CD14-positive monocyte (primary cell): ENCODE measurements around the gene CSGALNACT2. TPM values are rescaled to one million over a fixed set of nuclear protein-coding genes. Genes with fewer than 3 reads are reported as not detected.

Experiments
- DNase-seq, 3 donors: peaks; one replicate each; pipeline ENCODE4 v3.0.0-alpha.2; 2011 to 2022
- H2AFZ ChIP-seq: 2 replicates; pipeline ENCODE4 v1.6.0; 2012; ENCODE audit warnings: mild to moderate bottlenecking, low read depth, low read length, inconsistent platforms; ENCODE audit not compliant: insufficient read depth, poor library complexity, severe bottlenecking
- H3K27ac ChIP-seq, 2 donors: 1 replicate in 1 of 2; 2 replicates in 1 of 2; pipeline ENCODE4 v1.5.1; 2012 to 2013; ENCODE audit warnings: low read length in 2 of 2, control low read depth in 1 of 2, inconsistent platforms in 1 of 2, low read depth in 1 of 2, mild to moderate bottlenecking in 1 of 2
- H3K27me3 ChIP-seq, 2 donors: one replicate each; pipeline versions ENCODE4 v1.6.0 to v1.6.1; 2011 to 2013; ENCODE audit warnings: low read length in 2 of 2; ENCODE audit not compliant: control insufficient read depth in 2 of 2, insufficient read depth in 2 of 2
- H3K36me3 ChIP-seq, 2 donors: replicated peaks in 1 of 2; 1 replicate in 1 of 2; 2 replicates in 1 of 2; pipeline versions ENCODE4 v1.5.1 to v1.6.1; 2012 to 2013; ENCODE audit warnings: low read length in 2 of 2, control low read depth in 1 of 2, inconsistent platforms in 1 of 2, mild to moderate bottlenecking in 1 of 2; ENCODE audit not compliant: insufficient read depth in 2 of 2, control insufficient read depth in 1 of 2
- H3K4me1 ChIP-seq, 2 donors: 1 replicate in 1 of 2; 2 replicates in 1 of 2; pipeline versions ENCODE4 v1.5.1 to v1.6.1; 2012 to 2013; ENCODE audit warnings: low read length in 2 of 2, control low read depth in 1 of 2, inconsistent platforms in 1 of 2, mild to moderate bottlenecking in 1 of 2, moderate library complexity in 1 of 2; ENCODE audit not compliant: insufficient read depth in 2 of 2, control insufficient read depth in 1 of 2
- H3K4me2 ChIP-seq: replicated peaks from 2 replicates; pipeline ENCODE3; 2012; ENCODE audit warnings: low read length, moderate library complexity, mild to moderate bottlenecking; ENCODE audit not compliant: poor library complexity, severe bottlenecking; ENCODE audit errors: extremely low read depth
- H3K4me3 ChIP-seq, 3 experiments: fragments of 200-600 bp in 1 of 3; sonication (generic) in 1 of 3; replicated peaks in 1 of 3; 1 replicate in 2 of 3; 2 replicates in 1 of 3; pipeline ENCODE4 v1.5.1; 2011 to 2013; ENCODE audit warnings: low read length in 3 of 3, mild to moderate bottlenecking in 3 of 3, control low read depth in 2 of 3, low read depth in 2 of 3, inconsistent platforms in 1 of 3, moderate library complexity in 1 of 3
- H3K79me2 ChIP-seq: 2 replicates; pipeline ENCODE4 v1.6.0; 2012; ENCODE audit warnings: mild to moderate bottlenecking, control low read depth, inconsistent platforms, low read length, moderate library complexity; ENCODE audit not compliant: insufficient read depth
- H3K9ac ChIP-seq: 2 replicates; pipeline ENCODE4 v1.6.0; 2017; ENCODE audit warnings: low read length, mild to moderate bottlenecking; ENCODE audit not compliant: insufficient read depth, poor library complexity, severe bottlenecking
- H3K9me3 ChIP-seq, 2 donors: replicated peaks in 1 of 2; 1 replicate in 1 of 2; 2 replicates in 1 of 2; pipeline versions ENCODE4 v1.5.1 to v1.6.1; 2012 to 2013; ENCODE audit warnings: low read length in 2 of 2, control low read depth in 1 of 2; ENCODE audit not compliant: control insufficient read depth in 1 of 2, insufficient read depth in 1 of 2
- H4K20me1 ChIP-seq: 2 replicates; pipeline ENCODE4 v1.6.0; 2012; ENCODE audit warnings: mild to moderate bottlenecking, low read length, control low read depth, moderate library complexity; ENCODE audit not compliant: insufficient read depth
- H3K27ac Mint-ChIP-seq, 7 donors: one replicate each; pipeline ENCODE4 v1.8.0; 2020; ENCODE audit warnings: mild to moderate bottlenecking in 7 of 7, mixed read lengths in 7 of 7, moderate library complexity in 6 of 7, inconsistent platforms in 2 of 7
- H3K27me3 Mint-ChIP-seq, 3 donors: one replicate each; pipeline ENCODE4 v1.8.0; 2021 to 2022; ENCODE audit warnings: low read depth in 3 of 3, mild to moderate bottlenecking in 3 of 3, mixed read lengths in 3 of 3, moderate library complexity in 3 of 3, inconsistent platforms in 1 of 3
- H3K36me3 Mint-ChIP-seq, 2 donors: one replicate each; pipeline ENCODE4 v1.8.0; 2020; ENCODE audit warnings: mixed read lengths in 2 of 2, inconsistent platforms in 1 of 2, mild to moderate bottlenecking in 1 of 2
- H3K4me1 Mint-ChIP-seq: one replicate; pipeline ENCODE4 v1.8.0; 2020; ENCODE audit warnings: mild to moderate bottlenecking, mixed read lengths
- H3K4me3 Mint-ChIP-seq, 2 donors: one replicate each; pipeline ENCODE4 v1.8.0; 2020; ENCODE audit warnings: mild to moderate bottlenecking in 2 of 2, mixed read lengths in 2 of 2, moderate library complexity in 1 of 2
- H3K9me3 Mint-ChIP-seq, 7 donors: one replicate each; pipeline ENCODE4 v1.8.0; 2020 to 2022; ENCODE audit warnings: mixed read lengths in 7 of 7, mild to moderate bottlenecking in 6 of 7, moderate library complexity in 6 of 7, inconsistent platforms in 2 of 7
- CTCF ChIP-seq: fragments of 200-600 bp; IDR thresholded peaks from one replicate; pipeline ENCODE4 v1.8.0; 2022; ENCODE audit warnings: antibody characterized with exemption, mild to moderate bottlenecking
- WGBS: methylation state at CpG from one replicate; pipeline ENCODE4 v1.1.5; 2013; ENCODE audit warnings: missing lambda C conversion rate; ENCODE audit not compliant: insufficient coverage; 5-methylcytosine and 5-hydroxymethylcytosine counted together
- intact Hi-C, 2 donors: fragments of 100-400 bp; cut with micrococcal nuclease; formaldehyde crosslinking; loops; one replicate each; pipeline versions ENCODE4 v1.15.0 to v1.15.1; 2023
- polyA plus RNA-seq, 3 donors: library from polyadenylated mRNA; depleted of rRNA in 1 of 3; unstranded in 2 of 3; stranded (reverse) in 1 of 3; fragments of 300-500 nt in 2 of 3; fragments of >200 nt in 1 of 3; fragmentation: Illumina TruSeq in 2 of 3; gene quantifications; 1 replicate in 2 of 3; 2 replicates in 1 of 3; pipeline ENCODE4 v1.2.3, GENCODE V29; 2012 to 2021

Gene CSGALNACT2
- polyA plus RNA-seq, 3 donors = 43.7 to 80.1 (median 48.2) TPM

GRCh38 chr10:43231523-43232078, 93.4 kb downstream of the CSGALNACT2 start:
- H3K27ac Mint-ChIP-seq = no peak overlapping the region
- H3K79me2 ChIP-seq = no peaks in the 10 kb centered on the region
- no peak for DNase-seq
- H3K27me3 ChIP-seq = peaks cover 2 to 40% of the 10 kb centered on the region in 2 donors
- no peak overlapping the region for H3K27ac ChIP-seq
- peaks cover 29 to 54% (median 48%) of the 10 kb centered on the region in 3 donors for H3K27me3 Mint-ChIP-seq
- H2AFZ ChIP-seq = no peak overlapping the region
- peaks cover 4 to 9% of the 10 kb centered on the region in 2 donors for H3K4me1 ChIP-seq
- peaks cover 9% of the 10 kb centered on the region for H3K4me1 Mint-ChIP-seq
- no peak for TF ChIP-seq CTCF
- H3K4me2 ChIP-seq = no peak overlapping the region
- H3K9ac ChIP-seq = no peak overlapping the region
- H3K4me3 Mint-ChIP-seq = peak overlapping the region in 1 of 2 donors; percentile 31
- no peaks in the 10 kb centered on the region for H3K36me3 Mint-ChIP-seq
- H4K20me1 ChIP-seq = no peaks in the 10 kb centered on the region
- intact Hi-C loops = no loop called here
- H3K4me3 ChIP-seq = no peak overlapping the region
- 6% methylated on average over 5 of the region's 6 CpGs for WGBS
- peaks cover 0 to 8% of the 10 kb centered on the region in 2 donors for H3K9me3 ChIP-seq
- peaks cover 0 to 11% (median 0%) of the 10 kb centered on the region in 7 donors for H3K9me3 Mint-ChIP-seq
- H3K36me3 ChIP-seq = no peaks in the 10 kb centered on the region

DNA sequence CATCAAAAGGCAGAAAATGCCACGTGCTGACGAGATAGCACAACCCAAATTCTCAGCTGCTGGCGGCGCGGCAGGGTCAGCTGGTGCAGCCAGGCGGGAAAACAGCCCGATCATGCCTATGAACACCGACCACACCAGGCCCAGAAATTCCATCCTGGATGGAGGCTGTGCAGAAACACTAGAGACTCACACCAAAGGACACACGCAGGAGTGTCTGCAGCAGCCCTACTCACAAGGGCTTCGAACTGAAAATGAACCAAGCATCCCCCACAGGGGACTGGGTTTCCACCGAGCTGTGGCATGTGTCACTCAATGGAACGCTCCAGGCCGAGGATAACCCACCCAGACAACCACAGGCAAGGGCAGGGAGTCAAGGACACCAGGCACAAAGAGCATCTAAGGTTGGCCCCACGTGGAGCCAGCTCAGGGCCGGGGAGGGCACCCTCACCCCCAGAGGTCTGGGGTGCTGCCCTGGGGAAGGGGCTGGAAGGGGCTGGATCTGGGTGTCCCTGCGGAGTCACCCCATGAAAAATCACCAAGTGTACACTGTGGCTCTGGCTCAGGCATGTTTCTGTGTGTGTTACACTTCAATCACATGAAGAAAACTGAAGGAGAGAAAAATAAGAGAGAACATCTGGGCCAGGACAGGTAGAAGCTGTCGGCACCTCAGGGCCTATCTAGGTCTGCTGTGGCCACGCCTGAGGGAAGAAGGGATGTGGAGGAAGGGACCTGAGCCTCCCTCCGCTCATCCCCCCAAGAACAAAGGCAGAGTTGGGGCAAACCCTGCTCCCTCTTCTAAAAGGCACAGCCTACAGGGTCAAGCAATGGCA, 95.6 kb downstream of the CSGALNACT2 start:
- Histone ChIP-seq H3K4me1 (peaks cover 4 to 9% of the 10 kb centered on the region in 2 donors), H3K9ac (no peak overlapping the region), H4K20me1 (no peaks in the 10 kb centered on the region), H3K79me2 (no peaks in the 10 kb centered on the region), H3K27ac (no peak overlapping the region), H3K4me3 (no peak overlapping the region), H3K36me3 (no peaks in the 10 kb centered on the region), H3K27me3 (peaks cover 0 to 26% of the 10 kb centered on the region in 2 donors), H3K9me3 (peaks cover 7 to 8% of the 10 kb centered on the region in 2 donors), H3K4me2 (no peak overlapping the region), H2AFZ (no peak overlapping the region)
- H3K36me3 Mint-ChIP-seq = no peaks in the 10 kb centered on the region
- intact Hi-C loops = no loop called here
- peaks cover 20 to 39% (median 34%) of the 10 kb centered on the region in 3 donors for H3K27me3 Mint-ChIP-seq
- H3K27ac Mint-ChIP-seq = peak overlapping the region in 1 of 7 donors; percentile 2
- peaks cover 0 to 16% (median 3%) of the 10 kb centered on the region in 7 donors for H3K9me3 Mint-ChIP-seq
- WGBS = 96% methylated on average over 11 of the region's 19 CpGs
- no peak for DNase-seq
- H3K4me1 Mint-ChIP-seq = peaks cover 4% of the 10 kb centered on the region
- no peak for TF ChIP-seq CTCF
- H3K4me3 Mint-ChIP-seq = no peak overlapping the region
